Endodermal cell (in vitro differentiated cells): ENCODE data around the gene LDHD. TPM values are rescaled to one million over a fixed set of nuclear protein-coding genes. Genes with fewer than 3 reads are reported as not detected.

ENCODE experiments used
- DNase-seq: peaks from one replicate; pipeline ENCODE4 v3.0.0-alpha.2; 2017
- H3K27ac ChIP-seq: 2 replicates; pipeline ENCODE4 v1.5.1; 2013; ENCODE audit warnings: mild to moderate bottlenecking, low read depth, low read length, moderate library complexity
- H3K27me3 ChIP-seq: 2 replicates; pipeline ENCODE4 v1.6.1; 2013; ENCODE audit warnings: mild to moderate bottlenecking, low read length, moderate library complexity; ENCODE audit not compliant: insufficient read depth, control insufficient read depth, poor library complexity, severe bottlenecking
- H3K36me3 ChIP-seq: 2 replicates; pipeline ENCODE4 v1.7.0; 2013; ENCODE audit warnings: mild to moderate bottlenecking, low read length, moderate library complexity; ENCODE audit not compliant: control insufficient read depth, insufficient read depth
- H3K4me1 ChIP-seq: one replicate; pipeline ENCODE4 v1.7.0; 2013; ENCODE audit warnings: low read length; ENCODE audit not compliant: control insufficient read depth, insufficient read depth
- H3K4me3 ChIP-seq: 2 replicates; pipeline ENCODE4 v1.5.1; 2013; ENCODE audit warnings: mild to moderate bottlenecking, low read length, moderate library complexity
- H3K9ac ChIP-seq: 2 replicates; pipeline ENCODE4 v1.6.1; 2013; ENCODE audit warnings: mild to moderate bottlenecking, low read length, moderate library complexity; ENCODE audit not compliant: poor library complexity, severe bottlenecking; ENCODE audit errors: extremely low read depth
- H3K9me3 ChIP-seq: 2 replicates; pipeline ENCODE4 v1.6.1; 2013; ENCODE audit warnings: mild to moderate bottlenecking, low read length, moderate library complexity; ENCODE audit not compliant: control insufficient read depth
- H3K27ac Mint-ChIP-seq: 2 replicates; pipeline ENCODE4 v1.8.0; 2020; ENCODE audit warnings: mixed read lengths
- H3K27me3 Mint-ChIP-seq: 2 replicates; pipeline ENCODE4 v1.8.0; 2021; ENCODE audit warnings: mild to moderate bottlenecking, mixed read lengths; ENCODE audit not compliant: insufficient read depth
- H3K36me3 Mint-ChIP-seq: 2 replicates; pipeline ENCODE4 v1.8.0; 2020; ENCODE audit warnings: low read depth, mixed read lengths
- H3K4me1 Mint-ChIP-seq: 2 replicates; pipeline ENCODE4 v1.8.0; 2020; ENCODE audit warnings: mixed read lengths
- H3K4me3 Mint-ChIP-seq: 2 replicates; pipeline ENCODE4 v1.8.0; 2020; ENCODE audit warnings: mild to moderate bottlenecking, moderate library complexity, mixed read lengths
- H3K9me3 Mint-ChIP-seq: 2 replicates; pipeline ENCODE4 v1.8.0; 2020; ENCODE audit warnings: mild to moderate bottlenecking, mixed read lengths
- WGBS, 2 experiments: methylation state at CpG; one replicate each; pipeline versions ENCODE4 v1.1.5 to v1.1.7; 2013; ENCODE audit warnings: missing lambda C conversion rate in 2 of 2, mixed read lengths in 1 of 2; ENCODE audit not compliant: insufficient coverage in 1 of 2, insufficient read length in 1 of 2; 5-methylcytosine and 5-hydroxymethylcytosine counted together
- total RNA-seq, 2 donors: library from RNA; stranded (reverse); fragmentation: NEBNext Ultra II Directional in 1 of 2; extraction: Animal tissue kit (Norgen Biotek cat#: 25700) in 1 of 2; gene quantifications; 2 replicates in 1 of 2; 3 replicates in 1 of 2; pipeline ENCODE4 v1.2.1, GENCODE V29; 2021
- TF ChIP-seq, protein P1 (sequence below): fragments of 200-600 bp; sonication (generic); conservative IDR thresholded peaks from 2 replicates; pipeline ENCODE4 v1.5.0; 2021; ENCODE audit warnings: antibody characterized with exemption, mild to moderate bottlenecking

Gene LDHD
- total RNA-seq, 2 donors from 2014 or later: 1.4 to 4.3 TPM

DNA sequence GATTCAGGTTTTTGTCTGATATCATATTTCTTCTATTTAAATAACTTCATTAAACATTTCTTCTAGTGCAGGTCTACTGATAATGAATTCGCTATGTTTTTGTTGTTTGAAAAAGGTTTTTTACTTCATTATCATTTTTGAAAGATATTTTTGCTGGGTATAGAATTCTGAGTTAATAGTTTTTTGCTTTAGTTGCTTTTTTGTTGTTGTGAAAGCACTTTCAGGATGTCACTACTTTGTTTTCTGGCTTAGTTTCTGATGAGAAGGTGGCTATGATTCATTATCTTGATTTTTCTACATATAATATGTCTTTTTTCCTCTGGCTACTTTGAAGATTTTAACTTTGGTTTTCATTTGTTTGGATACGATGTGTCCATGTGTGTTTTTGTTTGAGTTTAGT, 35.2 kb upstream of the LDHD start:
- no peak overlapping the region for H3K9ac ChIP-seq
- WGBS, 2 experiments: 39% methylated on average over 2 of the region's 2 CpGs; no CpG with 5 or more reads in 1 of the 2 experiments
- Mint-ChIP-seq H3K4me1 (peaks cover 2% of the 10 kb centered on the region), H3K27ac (no peak overlapping the region), H3K9me3 (peaks cover 39% of the 10 kb centered on the region), H3K36me3 (peaks cover 62% of the 10 kb centered on the region), H3K4me3 (no peak overlapping the region), H3K27me3 (no peaks in the 10 kb centered on the region)
- TF ChIP-seq, protein P1, sequence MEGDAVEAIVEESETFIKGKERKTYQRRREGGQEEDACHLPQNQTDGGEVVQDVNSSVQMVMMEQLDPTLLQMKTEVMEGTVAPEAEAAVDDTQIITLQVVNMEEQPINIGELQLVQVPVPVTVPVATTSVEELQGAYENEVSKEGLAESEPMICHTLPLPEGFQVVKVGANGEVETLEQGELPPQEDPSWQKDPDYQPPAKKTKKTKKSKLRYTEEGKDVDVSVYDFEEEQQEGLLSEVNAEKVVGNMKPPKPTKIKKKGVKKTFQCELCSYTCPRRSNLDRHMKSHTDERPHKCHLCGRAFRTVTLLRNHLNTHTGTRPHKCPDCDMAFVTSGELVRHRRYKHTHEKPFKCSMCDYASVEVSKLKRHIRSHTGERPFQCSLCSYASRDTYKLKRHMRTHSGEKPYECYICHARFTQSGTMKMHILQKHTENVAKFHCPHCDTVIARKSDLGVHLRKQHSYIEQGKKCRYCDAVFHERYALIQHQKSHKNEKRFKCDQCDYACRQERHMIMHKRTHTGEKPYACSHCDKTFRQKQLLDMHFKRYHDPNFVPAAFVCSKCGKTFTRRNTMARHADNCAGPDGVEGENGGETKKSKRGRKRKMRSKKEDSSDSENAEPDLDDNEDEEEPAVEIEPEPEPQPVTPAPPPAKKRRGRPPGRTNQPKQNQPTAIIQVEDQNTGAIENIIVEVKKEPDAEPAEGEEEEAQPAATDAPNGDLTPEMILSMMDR: no peak
- no peak overlapping the region for H3K27ac ChIP-seq
- H3K9me3 ChIP-seq: peaks cover 51% of the 10 kb centered on the region
- H3K4me3 ChIP-seq: peak overlapping the region; percentile 27
- H3K36me3 ChIP-seq: peaks cover 52% of the 10 kb centered on the region
- no peak for DNase-seq
- no peaks in the 10 kb centered on the region for H3K4me1 ChIP-seq
- H3K27me3 ChIP-seq: no peaks in the 10 kb centered on the region

DNA sequence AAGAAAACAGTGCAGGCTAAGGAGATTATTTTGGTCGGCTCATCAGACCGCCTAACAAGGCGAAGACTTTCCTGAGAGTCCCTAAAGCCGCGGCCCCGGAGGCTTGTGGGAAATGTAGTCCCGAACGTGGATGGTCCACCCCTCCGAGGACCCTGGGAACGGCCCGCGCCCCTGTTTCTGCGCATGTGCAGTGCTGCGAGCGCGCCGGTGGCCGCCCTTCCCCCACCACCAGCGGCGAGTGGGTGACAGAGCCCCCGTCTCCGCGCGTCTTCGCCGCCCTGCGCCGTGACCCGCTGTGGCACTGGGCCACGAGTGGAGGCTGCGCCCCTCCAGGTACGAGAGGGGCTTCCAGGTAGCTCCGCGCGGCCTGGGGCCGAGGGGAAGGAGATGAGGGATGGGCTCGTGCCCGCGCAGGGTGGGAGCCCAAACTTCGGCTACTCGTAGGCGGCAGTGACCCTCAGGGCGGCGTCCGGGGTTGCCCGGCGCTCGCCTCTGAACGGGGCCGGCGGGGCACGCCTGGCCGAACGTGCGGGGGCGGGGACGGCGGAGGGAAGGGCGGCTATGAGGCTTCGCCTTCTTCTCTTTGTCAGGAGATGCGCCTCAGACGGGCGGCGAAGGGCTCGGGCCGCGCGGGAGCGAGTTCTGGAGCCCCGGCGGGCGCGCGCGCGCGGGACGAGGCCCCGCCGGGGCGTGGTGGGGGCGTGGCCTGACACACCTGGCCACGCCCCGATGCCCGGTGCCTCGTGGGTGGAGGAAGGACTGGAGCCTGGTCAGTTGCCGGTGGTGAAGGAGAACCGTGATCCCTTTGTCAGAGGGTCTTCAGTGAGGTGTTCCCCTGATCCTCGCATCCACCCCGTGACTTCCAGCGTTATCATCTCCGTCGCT, 32.0 kb upstream of the LDHD start, which contains the start of gene ZFP1:
ZFP1 (plus strand) TSS at position 214 of the 885 bp plus-strand sequence. CDS start 4,428 bp downstream, outside the sequence.
- 0 to 5% methylated on average over 14 to 93 of the region's 93 CpGs for WGBS, 2 experiments
- Histone ChIP-seq H3K36me3 (peaks cover 24% of the 10 kb centered on the region), H3K4me1 (no peaks in the 10 kb centered on the region), H3K9me3 (peaks cover 33% of the 10 kb centered on the region), H3K27me3 (no peaks in the 10 kb centered on the region), H3K9ac (peak within 1 kb of the TSS; percentile 70), H3K4me3 (peak within 1 kb of the TSS; percentile 99), H3K27ac (peak within 1 kb of the TSS; percentile 98)
- peaks cover 42% of the 10 kb centered on the region for H3K9me3 Mint-ChIP-seq
- H3K27ac Mint-ChIP-seq: peak within 1 kb of the TSS; percentile 96
- TF ChIP-seq, protein P1: no peak
- H3K4me3 Mint-ChIP-seq: peak within 1 kb of the TSS; percentile 70
- H3K36me3 Mint-ChIP-seq: peaks cover 34% of the 10 kb centered on the region
- peaks cover 2% of the 10 kb centered on the region for H3K4me1 Mint-ChIP-seq
- H3K27me3 Mint-ChIP-seq: no peaks in the 10 kb centered on the region
- peak; percentile 98 for DNase-seq

DNA sequence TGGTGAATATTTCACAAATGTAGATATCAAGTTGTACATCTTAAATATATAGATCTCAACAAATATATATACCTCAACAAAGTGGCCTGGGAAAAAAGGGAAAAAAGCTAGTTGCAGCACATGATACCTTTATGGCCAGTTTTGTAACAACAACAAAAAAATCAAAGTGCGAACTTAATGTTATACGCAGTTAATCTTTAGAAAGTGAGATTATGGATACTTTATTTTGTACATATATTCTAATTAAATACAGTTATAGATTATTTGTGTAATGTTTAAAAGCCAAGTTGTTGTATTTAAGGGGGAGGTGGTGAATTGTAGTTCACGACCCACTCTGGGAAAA, 31.4 kb upstream of the LDHD start:
- no peaks in the 10 kb centered on the region for H3K4me1 ChIP-seq
- H3K4me3 Mint-ChIP-seq: peak overlapping the region; percentile 70
- 0 to 50% methylated on average over 1 to 2 of the region's 3 CpGs for WGBS, 2 experiments
- H3K9me3 ChIP-seq: peaks cover 27% of the 10 kb centered on the region
- no peak for DNase-seq
- no peak overlapping the region for H3K9ac ChIP-seq
- no peak overlapping the region for H3K27ac ChIP-seq
- peaks cover 2% of the 10 kb centered on the region for H3K4me1 Mint-ChIP-seq
- peaks cover 18% of the 10 kb centered on the region for H3K36me3 ChIP-seq
- no peak overlapping the region for H3K27ac Mint-ChIP-seq
- peaks cover 29% of the 10 kb centered on the region for H3K36me3 Mint-ChIP-seq
- no peaks in the 10 kb centered on the region for H3K27me3 ChIP-seq
- peaks cover 40% of the 10 kb centered on the region for H3K9me3 Mint-ChIP-seq
- TF ChIP-seq, protein P1: no peak
- H3K27me3 Mint-ChIP-seq: no peaks in the 10 kb centered on the region
- H3K4me3 ChIP-seq: peak overlapping the region; percentile 99
